GM10266 (cell line): ENCODE measurements around the gene OSBPL6.
A peak's percentile ranks its signal among the peaks of the same experiment; 100 is the strongest.

ENCODE experiments used
- DNase-seq: peaks from one replicate; pipeline ENCODE4 v3.0.0; 2012; ENCODE audit errors: extremely low spot score
- CTCF ChIP-seq: IDR thresholded peaks from 2 replicates; pipeline ENCODE4 v1.5.1; 2012; ENCODE audit warnings: mild to moderate bottlenecking, low read depth; ENCODE audit not compliant: control insufficient read depth, insufficient read depth; ENCODE audit errors: missing control alignments

Gene OSBPL6

GRCh38 chr2:178448968-178449661 is 254.8 kb downstream of the OSBPL6 start:
- TF ChIP-seq CTCF, result no peak
- peak; percentile 55 for DNase-seq

GRCh38 chr2:178449700-178450523 is 255.6 kb downstream of the OSBPL6 start:
- no peak for DNase-seq
- TF ChIP-seq CTCF, result no peak

GRCh38 chr2:178450524-178450773 is 256.1 kb downstream of the OSBPL6 start:
- no peak for TF ChIP-seq CTCF

GRCh38 chr2:178450774-178451525 is 256.6 kb downstream of the OSBPL6 start, which contains the start of the genes PJVK and PRKRA:
TSS of gene PJVK (plus strand) at chr2:178451378. CDS start at chr2:178453410, 2,032 bp downstream.
TSS of gene PRKRA (minus strand) at chr2:178451175. CDS start at chr2:178451030, 145 bp downstream.
- TF ChIP-seq CTCF, result no peak
- peak; percentile 97 for DNase-seq

More at GRCh38 chr2:178450524-178450773, 256.1 kb downstream of the OSBPL6 start:
- no peak for DNase-seq

GRCh38 chr2:178452334-178452733 is 258.0 kb downstream of the OSBPL6 start:
- no peak for TF ChIP-seq CTCF

More at GRCh38 chr2:178452334-178452733, 258.0 kb downstream of the OSBPL6 start:
- no peak for DNase-seq
